ENCODE results near the gene ELOVL1.
"Not testable (repeated sequence)": the region's sequence is repeated elsewhere in the genome, so short reads cannot be mapped to it uniquely, and the experiment has no call there.

Gene ELOVL1

DNA sequence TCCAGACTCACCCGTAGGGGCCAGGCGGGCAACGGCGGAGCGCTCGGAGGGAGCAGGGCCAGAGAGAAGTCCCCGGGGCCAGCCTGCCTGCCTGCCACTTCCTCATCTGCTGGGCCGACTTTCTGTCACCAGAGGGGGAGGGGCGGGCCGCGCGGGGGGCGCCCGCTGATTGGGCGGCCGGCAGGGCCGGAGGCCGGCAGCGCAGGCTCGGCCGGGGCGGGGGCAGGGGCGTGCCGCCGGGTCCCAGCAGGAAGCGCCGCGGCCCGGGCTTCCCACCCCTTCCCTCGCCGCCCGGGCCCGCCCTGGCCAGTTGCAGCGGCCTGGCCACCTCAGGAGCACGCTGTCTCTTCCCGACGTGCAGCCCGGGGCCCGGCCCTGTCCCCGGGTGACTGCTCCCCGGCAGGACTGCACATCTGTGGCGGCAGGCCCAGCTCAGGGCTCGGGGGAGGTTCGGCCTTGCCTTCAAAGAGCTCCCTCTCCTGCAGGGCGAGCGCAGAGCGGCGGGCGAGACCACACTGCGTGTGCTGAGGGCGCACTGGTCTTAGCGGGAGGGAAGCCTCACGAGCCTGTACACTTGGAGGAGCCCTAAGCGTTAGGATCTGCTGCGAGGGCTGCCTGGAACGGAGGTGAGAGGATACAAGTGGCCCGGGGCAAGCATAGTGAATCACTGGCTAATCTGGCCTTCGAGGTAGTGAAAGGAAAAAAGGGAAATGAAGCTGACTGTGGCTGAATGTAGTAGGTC, at the start of gene ELOVL1:
TSS of gene ELOVL1 (minus strand) at position 108 of the 742 bp plus-strand sequence. CDS start 2,402 bp downstream, outside the sequence.
- no peak for DNase-seq

DNA sequence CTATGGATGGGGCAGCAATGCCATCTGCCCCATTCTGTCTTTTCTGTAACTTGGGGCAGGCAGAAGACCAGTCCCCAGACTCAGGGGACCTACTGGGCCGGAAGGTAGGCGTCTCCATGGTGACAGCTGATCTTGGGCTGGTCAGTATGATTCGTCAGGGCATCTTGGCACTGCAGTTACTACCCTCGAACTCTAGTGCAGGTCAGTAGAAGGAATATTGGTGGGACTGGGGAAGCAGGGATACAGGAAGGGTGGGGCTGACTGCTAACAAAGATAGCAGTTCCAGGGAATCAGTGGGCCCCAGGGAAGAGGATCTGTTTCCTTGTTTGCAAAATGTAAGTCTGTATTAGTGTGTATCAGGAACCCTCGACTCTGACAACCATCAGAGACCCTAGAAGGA, 48.1 kb upstream of the ELOVL1 start:
- DNase-seq, result no peak

DNA sequence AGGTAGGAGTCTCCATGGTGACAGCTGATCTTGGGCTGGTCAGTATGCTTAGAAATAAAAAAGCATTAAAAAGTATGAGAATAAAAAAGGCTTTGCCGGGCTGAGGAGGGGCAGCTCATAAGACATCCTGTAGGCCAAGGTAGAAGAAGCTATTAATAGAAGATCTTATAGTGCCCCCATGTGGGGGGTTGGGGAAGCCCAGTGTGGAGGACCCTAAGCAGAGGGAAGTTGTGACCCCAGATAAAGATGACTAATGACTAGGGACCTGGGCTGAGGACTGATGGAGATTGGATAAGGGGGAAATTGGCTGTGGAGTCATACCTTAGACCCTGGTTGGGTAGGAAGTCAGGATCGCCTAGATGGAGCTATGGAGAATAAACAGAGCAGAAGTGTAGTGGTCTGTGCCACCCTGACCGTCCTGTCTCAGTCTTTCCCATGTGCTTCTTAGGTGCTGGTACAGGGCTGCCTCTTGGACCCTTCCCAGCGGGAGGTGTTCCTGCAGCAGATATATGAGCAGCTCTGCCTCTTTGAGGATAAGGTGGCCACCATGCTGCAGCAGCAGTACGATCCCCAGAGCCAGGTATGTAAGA, 46.9 kb upstream of the ELOVL1 start:
- DNase-seq, result no peak

GRCh38 chr1:43413426-43413825, 45.6 kb upstream of the ELOVL1 start:
- DNase-seq, result not testable (repeated sequence)

GRCh38 chr1:43410571-43410970, 42.8 kb upstream of the ELOVL1 start:
- no peak for DNase-seq

DNA sequence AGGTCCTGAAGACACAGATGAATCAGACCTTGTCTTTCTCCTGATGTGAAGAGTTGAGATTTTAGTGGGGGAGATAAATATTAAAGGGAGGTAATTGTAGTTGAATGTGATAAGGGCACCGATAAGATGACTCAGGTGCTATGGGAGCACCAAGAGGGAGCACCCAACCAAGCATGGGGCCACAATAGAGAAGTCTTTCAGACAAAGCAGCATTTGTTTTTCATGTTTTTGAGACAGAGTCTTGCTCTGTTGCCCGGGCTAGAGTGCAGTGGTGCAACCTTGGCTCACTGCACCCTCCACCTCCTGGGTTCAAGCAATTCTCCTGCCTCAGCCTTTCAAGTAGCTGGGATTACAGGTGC, 38.0 kb upstream of the ELOVL1 start:
- no peak for DNase-seq

GRCh38 chr1:43405219-43405875, 37.5 kb upstream of the ELOVL1 start:
- DNase-seq, result no peak

GRCh38 chr1:43404353-43404752, 36.5 kb upstream of the ELOVL1 start:
- no peak for DNase-seq

DNA sequence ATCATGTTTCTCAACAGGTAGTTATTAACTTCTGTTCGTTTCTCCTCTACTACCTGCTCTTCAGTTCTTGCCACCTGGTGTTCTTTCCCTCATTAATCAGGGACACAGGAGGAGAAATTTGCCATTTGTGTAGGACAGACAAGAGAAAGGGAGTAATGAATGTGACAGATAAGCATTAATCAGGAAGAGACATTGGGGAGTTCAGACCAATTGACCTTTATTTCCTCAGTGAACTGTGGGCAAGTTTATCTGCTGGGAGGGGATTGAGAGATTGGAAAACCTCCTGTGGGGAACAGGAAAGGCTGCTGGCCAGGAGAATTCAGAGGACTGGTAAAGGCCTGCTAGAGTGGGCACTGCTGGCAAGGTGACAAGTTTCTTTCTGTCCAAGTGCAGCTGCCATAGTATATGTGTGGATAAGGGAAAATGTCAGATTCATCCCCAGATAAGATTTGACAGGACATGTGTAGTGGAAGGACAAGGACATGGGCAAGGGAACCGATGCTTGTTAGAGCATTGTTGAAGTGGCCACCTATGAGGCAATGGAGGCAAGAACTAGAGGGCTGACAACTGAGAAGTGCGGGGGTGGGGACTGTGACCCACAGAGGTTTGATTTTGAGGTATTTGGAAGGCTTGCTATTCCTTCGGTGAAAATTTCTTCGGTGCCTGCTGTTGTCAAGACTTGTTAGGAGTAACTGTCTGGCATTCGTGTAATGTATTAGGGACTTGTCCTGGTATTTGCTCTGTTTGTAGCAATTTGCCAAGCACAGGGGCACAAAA, 34.5 kb upstream of the ELOVL1 start:
- no peak for DNase-seq

GRCh38 chr1:43400441-43400840, 32.6 kb upstream of the ELOVL1 start:
- DNase-seq, result not testable (repeated sequence)

- no peak for DNase-seq
Measured at GRCh38 chr1:43398227-43398626, 30.4 kb upstream of the ELOVL1 start.

DNA sequence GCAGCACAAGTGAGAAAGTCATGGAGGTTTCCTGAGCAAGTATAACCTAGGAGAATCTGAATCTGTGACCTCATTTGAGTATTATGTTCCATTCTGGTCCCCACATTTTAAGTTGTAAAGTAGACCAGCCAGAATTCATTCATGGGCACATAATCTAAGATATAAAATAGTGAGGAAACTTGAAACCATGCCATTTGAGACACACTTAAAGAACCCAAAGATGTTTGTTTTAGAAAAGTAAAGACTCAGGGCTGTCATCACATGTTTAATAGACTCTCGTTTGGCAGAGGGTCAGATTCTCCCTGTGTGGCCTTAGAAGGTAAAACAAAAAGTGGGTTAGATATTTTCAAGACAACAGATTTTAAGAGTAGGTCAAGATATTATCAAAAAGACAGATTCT, 28.2 kb upstream of the ELOVL1 start:
- no peak for DNase-seq

- no peak for DNase-seq
Measured at GRCh38 chr1:43395523-43395922, 27.7 kb upstream of the ELOVL1 start.

GRCh38 chr1:43392702-43393101, 24.9 kb upstream of the ELOVL1 start:
- no peak for DNase-seq

- DNase-seq, result peak; percentile 23 to 87
Measured at GRCh38 chr1:43389326-43390313, 21.8 kb upstream of the ELOVL1 start, which contains the start of the genes MED8 and SZT2. Gene MED8 (minus strand): TSS chr1:43389800. CDS start chr1:43389764, 36 bp downstream. Gene SZT2 (plus strand): TSS chr1:43389899. CDS start chr1:43389969, 70 bp downstream.

DNA sequence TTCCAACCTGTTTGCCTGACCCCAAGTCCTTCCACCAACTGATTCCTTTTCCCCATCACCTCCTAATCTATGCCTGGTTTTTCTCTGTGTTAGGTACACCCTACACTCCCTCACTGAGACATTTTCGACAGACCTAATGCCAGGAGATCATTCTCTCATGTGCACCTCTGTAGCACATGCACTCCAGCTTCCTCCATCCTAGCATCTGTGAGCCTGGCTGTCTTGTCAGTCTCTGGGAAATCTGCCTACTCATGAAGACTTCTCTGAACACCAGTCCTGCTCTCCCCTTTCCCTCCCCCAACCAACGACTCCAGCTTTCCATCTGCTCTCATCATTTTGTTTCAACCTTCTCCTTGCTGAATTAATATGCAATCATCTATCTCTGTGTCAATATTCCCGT, 20.8 kb upstream of the ELOVL1 start:
- no peak for DNase-seq

DNA sequence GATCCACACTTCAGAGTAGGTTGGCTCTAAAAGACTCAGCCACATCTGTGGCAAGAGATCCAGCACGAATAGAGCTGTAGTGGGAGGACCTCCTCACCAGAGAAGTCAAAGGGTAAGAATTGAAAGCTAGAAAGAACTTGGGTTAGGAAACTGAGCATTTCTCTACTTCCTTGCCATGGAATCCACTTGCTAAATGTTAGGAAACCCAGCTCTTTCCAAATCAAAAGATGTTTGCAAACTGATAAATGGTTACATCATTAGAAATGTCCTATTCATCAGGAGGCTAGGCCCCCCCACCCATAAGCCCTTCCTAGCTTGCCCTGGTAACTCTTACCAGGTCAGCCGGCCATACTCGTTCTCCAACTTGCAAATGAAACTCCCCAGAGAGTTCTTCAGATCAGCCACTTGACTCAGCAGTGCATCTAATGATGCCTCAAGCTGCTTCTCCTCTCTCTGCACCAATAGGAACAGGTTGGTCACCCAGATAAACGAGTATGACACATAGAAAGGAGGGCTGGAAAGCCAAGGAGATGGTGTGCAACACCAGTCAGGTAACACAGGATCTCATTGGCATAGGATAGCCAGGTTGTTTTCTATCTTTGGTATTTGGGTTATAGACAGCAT, 20.3 kb upstream of the ELOVL1 start:
- DNase-seq, result no peak

DNA sequence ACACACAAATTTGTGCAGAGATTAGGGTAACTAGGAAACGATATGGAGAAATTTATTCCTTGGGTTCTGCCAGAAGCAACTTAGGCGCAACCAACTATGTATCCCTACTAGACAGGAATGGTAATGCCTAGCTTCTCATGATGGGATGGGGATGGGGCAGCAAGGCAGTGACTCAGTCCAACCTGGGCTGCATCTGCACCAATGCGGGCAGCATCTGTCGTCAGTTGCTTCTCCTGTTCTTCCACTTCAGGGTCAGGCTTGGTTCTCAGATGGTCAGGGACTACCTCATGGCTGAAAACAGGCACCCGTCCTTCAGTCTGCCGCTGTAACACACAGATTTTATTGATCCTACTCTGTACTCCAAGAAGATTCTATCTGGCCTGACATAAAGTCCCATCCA, 18.9 kb upstream of the ELOVL1 start:
- DNase-seq, result no peak

DNA sequence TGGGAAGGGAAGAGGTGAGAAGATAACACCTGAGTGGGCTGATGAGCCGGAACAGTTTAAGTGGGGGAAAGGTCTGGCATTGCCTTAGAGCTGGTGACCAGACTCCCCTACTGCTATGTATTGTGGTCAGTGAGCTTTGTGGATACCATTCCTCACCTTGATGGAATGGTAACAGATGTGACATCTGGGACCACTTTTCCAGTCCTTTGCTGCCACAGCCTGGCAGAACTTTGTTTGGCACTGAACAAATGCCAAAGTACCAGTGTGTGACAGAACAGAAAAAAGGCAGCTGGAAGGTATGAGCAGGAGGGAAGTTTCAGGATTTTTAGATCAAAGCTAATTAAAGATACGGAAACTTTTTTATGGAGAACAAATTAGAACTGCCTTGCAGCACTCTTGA, 15.6 kb upstream of the ELOVL1 start:
- no peak for DNase-seq

DNA sequence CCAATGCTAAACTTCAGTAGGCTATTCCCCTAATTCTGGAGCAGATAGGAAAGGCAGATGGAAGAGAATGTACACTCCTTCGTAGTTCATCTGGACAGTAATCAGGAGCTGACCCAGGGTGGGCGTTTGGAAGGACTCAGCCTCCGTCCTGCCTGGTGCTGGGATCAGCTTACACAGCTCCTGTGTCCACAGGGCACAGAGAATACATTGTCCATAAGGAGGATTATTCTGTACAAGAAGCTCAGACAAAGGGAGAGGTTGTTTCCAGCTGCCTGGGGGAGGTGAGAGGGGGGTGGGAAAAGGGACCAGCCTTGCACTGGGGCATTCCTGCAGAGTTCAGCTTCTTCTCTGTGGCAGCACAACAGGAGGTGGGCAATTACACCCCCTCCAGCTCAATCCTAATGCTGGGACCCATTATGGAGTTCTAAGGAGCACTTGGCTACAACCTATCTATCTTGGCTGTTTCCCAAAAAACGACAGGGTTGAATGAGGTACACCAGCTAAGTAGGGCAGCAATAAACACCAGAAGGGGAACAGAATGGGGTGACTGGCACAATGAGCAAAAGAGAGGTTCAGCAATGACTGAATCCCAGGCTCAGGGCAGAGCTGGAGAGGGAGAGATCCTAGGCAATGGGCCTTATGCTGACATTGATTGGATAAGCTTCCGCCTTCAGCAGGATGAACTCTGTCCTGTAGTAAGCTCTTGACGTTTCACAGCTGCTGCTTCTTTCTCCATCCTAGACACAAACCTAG, 14.4 kb upstream of the ELOVL1 start:
- DNase-seq, result peak in 1 of 2 experiments; percentile 29

GRCh38 chr1:43381612-43382011, 13.8 kb upstream of the ELOVL1 start:
- DNase-seq, result no peak

All from cerebellar nuclear complex (tissue), 1 donor.